OCI-LY1 (cell line): Measurements from ENCODE around the gene OLIG1.

Experiments
- H2AFZ ChIP-seq: fragments of 200-600 bp; sonication (generic), shearing (Covaris generic); 2 replicates; pipeline ENCODE4 v1.6.0; 2014; ENCODE audit warnings: antibody characterized with exemption, mild to moderate bottlenecking, low read length
- H3F3A ChIP-seq: fragments of 200-600 bp; sonication (generic), shearing (Covaris generic); 2 replicates; pipeline ENCODE4 v1.6.0; 2014; ENCODE audit warnings: mild to moderate bottlenecking, antibody characterized with exemption, low read length, moderate library complexity; ENCODE audit not compliant: insufficient read depth
- H3K27ac ChIP-seq: fragments of 200-600 bp; sonication (generic); 2 replicates; pipeline ENCODE4 v1.5.1; 2014; ENCODE audit warnings: low read length, mixed run types, mild to moderate bottlenecking, low read depth; ENCODE audit not compliant: poor library complexity, severe bottlenecking
- H3K27me3 ChIP-seq: fragments of 200-600 bp; sonication (generic); 2 replicates; pipeline ENCODE4 v1.6.0; 2014; ENCODE audit warnings: antibody characterized with exemption, mild to moderate bottlenecking, low read length, moderate library complexity; ENCODE audit not compliant: insufficient read depth
- H3K36me3 ChIP-seq: fragments of 200-600 bp; sonication (generic); 2 replicates; pipeline ENCODE4 v1.6.1; 2014; ENCODE audit warnings: mild to moderate bottlenecking, antibody characterized with exemption, low read length, moderate library complexity, mixed read lengths; ENCODE audit not compliant: insufficient read depth
- H3K4me1 ChIP-seq: fragments of 200-600 bp; sonication (generic); 2 replicates; pipeline ENCODE4 v1.5.1; 2014; ENCODE audit warnings: mild to moderate bottlenecking, low read length, moderate library complexity; ENCODE audit not compliant: insufficient read depth, severe bottlenecking
- H3K4me2 ChIP-seq: fragments of 200-600 bp; sonication (generic), shearing (Covaris generic); 2 replicates; pipeline ENCODE4 v1.6.1; 2014; ENCODE audit warnings: low read length
- H3K4me3 ChIP-seq: fragments of 200-600 bp; sonication (generic); 2 replicates; pipeline ENCODE4 v1.5.1; 2014; ENCODE audit warnings: low read length, low read depth, mild to moderate bottlenecking, mixed read lengths; ENCODE audit not compliant: poor library complexity, severe bottlenecking
- H3K79me2 ChIP-seq: fragments of 200-600 bp; shearing (Covaris generic); 2 replicates; pipeline ENCODE4 v1.6.1; 2016; ENCODE audit warnings: mixed run types, low read length, mixed read lengths; ENCODE audit not compliant: insufficient read depth
- H3K9ac ChIP-seq: fragments of 200-600 bp; sonication (generic), shearing (Covaris generic); 2 replicates; pipeline ENCODE4 v1.6.1; 2014; ENCODE audit warnings: mild to moderate bottlenecking, low read length, mixed read lengths
- H3K9me2 ChIP-seq: fragments of 200-600 bp; sonication (generic), shearing (Covaris generic); 2 replicates; pipeline ENCODE4 v1.6.1; 2014; ENCODE audit warnings: low read depth, mild to moderate bottlenecking, low read length, mixed read lengths
- H3K9me3 ChIP-seq: fragments of 200-600 bp; shearing (Covaris generic); 2 replicates; pipeline ENCODE4 v1.6.1; 2014; ENCODE audit warnings: low read length, mixed read lengths
- H4K20me1 ChIP-seq: fragments of 200-600 bp; sonication (generic), shearing (Covaris generic); 2 replicates; pipeline ENCODE4 v1.6.0; 2016; ENCODE audit warnings: mild to moderate bottlenecking, low read length; ENCODE audit not compliant: insufficient read depth
- EZH2 ChIP-seq: fragments of 200-600 bp; sonication (generic), shearing (Covaris generic); IDR thresholded peaks from 2 replicates; pipeline ENCODE4 v1.8.0; 2017; ENCODE audit warnings: borderline replicate concordance, mixed run types, mild to moderate bottlenecking, antibody characterized with exemption, low read length, moderate library complexity, mixed read lengths
- TF ChIP-seq, protein P1 (sequence below): fragments of 200-600 bp; sonication (generic), shearing (Covaris generic); IDR thresholded peaks from 2 replicates; pipeline ENCODE4 v1.5.1; 2017; ENCODE audit warnings: mild to moderate bottlenecking, antibody characterized with exemption, low read length, moderate library complexity, mixed read lengths

Gene OLIG1

DNA sequence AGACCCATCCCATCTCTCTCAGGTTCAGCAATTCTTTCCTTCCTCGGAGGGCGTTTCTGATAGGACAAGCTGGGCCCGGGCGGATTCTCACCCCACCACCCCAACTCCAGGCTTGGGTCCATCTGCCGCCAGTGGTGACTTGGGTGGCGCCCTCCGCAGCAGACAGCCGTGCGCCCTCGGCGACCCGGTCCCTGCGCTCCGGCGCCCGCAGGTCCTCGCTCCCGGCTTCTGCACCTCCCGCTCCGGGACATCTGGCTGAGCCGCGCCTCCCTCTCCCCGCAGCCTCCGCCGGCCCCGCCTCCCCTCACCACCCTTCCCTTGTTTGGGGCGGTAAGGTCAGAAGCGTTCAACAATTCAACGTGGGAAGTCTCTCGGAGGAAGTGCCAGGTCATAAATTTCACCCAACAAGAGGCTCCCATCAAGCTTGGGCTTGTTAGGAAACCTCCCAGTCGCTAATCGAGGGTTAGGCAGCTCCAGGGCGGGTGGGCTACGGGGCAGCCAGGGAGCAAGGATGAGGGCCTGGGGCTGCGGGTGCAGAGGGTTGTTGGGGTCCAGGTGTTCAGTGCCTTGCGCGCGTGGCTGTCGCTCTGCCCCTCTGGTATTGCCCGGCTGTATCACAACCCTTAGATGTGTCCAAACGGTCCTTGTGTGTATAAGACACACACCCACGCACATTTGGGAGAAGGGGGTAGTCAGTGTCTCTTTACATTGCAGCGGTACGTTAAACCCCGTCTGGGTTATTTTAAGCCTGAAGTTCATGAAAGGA is 39.8 kb downstream of the OLIG1 start:
- Histone ChIP-seq H2AFZ (no peak overlapping the region), H3K4me3 (no peak overlapping the region), H3K36me3 (no peaks in the 10 kb centered on the region), H3K27me3 (peaks cover 5% of the 10 kb centered on the region; the same call in 1 of the 2 replicates), H3K4me1 (no peaks in the 10 kb centered on the region), H3K27ac (no peak overlapping the region), H3F3A (no peaks in the 10 kb centered on the region), H3K9me3 (no peaks in the 10 kb centered on the region), H3K79me2 (no peaks in the 10 kb centered on the region), H4K20me1 (no peaks in the 10 kb centered on the region), H3K4me2 (no peak overlapping the region), H3K9me2 (no peaks in the 10 kb centered on the region), H3K9ac (no peak overlapping the region)
- TF ChIP-seq EZH2: no peak
- TF ChIP-seq, protein P1, sequence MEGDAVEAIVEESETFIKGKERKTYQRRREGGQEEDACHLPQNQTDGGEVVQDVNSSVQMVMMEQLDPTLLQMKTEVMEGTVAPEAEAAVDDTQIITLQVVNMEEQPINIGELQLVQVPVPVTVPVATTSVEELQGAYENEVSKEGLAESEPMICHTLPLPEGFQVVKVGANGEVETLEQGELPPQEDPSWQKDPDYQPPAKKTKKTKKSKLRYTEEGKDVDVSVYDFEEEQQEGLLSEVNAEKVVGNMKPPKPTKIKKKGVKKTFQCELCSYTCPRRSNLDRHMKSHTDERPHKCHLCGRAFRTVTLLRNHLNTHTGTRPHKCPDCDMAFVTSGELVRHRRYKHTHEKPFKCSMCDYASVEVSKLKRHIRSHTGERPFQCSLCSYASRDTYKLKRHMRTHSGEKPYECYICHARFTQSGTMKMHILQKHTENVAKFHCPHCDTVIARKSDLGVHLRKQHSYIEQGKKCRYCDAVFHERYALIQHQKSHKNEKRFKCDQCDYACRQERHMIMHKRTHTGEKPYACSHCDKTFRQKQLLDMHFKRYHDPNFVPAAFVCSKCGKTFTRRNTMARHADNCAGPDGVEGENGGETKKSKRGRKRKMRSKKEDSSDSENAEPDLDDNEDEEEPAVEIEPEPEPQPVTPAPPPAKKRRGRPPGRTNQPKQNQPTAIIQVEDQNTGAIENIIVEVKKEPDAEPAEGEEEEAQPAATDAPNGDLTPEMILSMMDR: no peak

DNA sequence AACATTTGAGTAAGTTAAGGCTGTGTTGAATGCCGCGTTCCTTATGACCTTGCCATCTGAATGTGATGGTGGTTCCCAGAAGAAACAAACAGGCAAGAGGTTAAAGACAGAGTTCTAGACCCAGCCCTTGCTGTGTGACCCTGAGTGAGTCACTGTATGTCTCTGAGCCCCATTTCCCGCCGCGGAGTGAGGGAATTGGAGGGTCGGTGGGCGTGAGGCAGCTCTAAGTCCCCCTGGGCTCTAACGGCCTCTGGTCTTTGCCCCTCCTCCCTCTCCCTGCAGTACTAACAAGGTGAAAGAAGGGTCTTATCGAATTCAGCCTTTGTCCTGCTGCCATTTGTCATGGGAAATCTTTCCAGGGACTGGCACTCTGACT is 40.4 kb downstream of the OLIG1 start:
- H3K4me3 ChIP-seq: no peak overlapping the region
- H3K9me2 ChIP-seq: no peaks in the 10 kb centered on the region
- H3K27ac ChIP-seq: no peak overlapping the region
- TF ChIP-seq, protein P1: no peak
- no peak for TF ChIP-seq EZH2
- no peak overlapping the region for H2AFZ ChIP-seq
- no peaks in the 10 kb centered on the region for H3K4me1 ChIP-seq
- no peaks in the 10 kb centered on the region for H3K9me3 ChIP-seq
- H3K27me3 ChIP-seq: peaks cover 5% of the 10 kb centered on the region; the same call in 1 of the 2 replicates
- H3K9ac ChIP-seq: no peak overlapping the region
- H3K36me3 ChIP-seq: no peaks in the 10 kb centered on the region
- H3F3A ChIP-seq: no peaks in the 10 kb centered on the region
- no peak overlapping the region for H3K4me2 ChIP-seq
- no peaks in the 10 kb centered on the region for H3K79me2 ChIP-seq
- H4K20me1 ChIP-seq: no peaks in the 10 kb centered on the region

DNA sequence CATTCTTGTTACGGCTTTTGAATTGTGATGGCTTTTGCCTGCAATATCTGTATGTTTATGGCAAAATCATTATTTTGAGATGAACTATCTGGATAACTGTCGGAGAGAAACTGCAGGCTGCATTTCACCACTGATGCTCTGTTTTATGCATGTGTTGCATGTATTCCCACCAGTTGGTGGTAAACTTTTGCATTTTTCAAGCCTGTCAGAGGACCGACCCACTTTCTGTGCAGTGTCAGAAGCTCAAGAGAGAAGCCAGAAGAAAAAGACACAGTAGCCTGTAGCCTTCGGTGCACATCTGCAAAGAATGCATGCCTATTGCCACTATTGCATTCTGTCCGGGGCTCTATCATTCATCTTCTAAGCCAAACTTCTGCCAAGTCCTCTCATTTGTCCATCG is 41.6 kb downstream of the OLIG1 start:
- no peaks in the 10 kb centered on the region for H3K9me3 ChIP-seq
- no peak overlapping the region for H2AFZ ChIP-seq

More for the DNA sequence above, 41.6 kb downstream of the OLIG1 start:
- Histone ChIP-seq H3K4me1 (no peaks in the 10 kb centered on the region), H3K79me2 (no peaks in the 10 kb centered on the region), H3K4me3 (no peak overlapping the region), H3K27me3 (0 out of 2 replicates have a peak, but pooled peaks cover 5% of the 10 kb centered on the region), H3F3A (no peaks in the 10 kb centered on the region), H4K20me1 (no peaks in the 10 kb centered on the region), H3K9ac (no peak overlapping the region), H3K9me2 (no peaks in the 10 kb centered on the region), H3K4me2 (no peak overlapping the region), H3K36me3 (no peaks in the 10 kb centered on the region), H3K27ac (no peak overlapping the region)
- TF ChIP-seq EZH2: no peak
- TF ChIP-seq, protein P1: no peak
